ENCODE results near the gene CST9.
"Not testable (repeated sequence)": the region's sequence is repeated elsewhere in the genome, so short reads cannot be mapped to it uniquely, and the experiment has no call there.

The CST9 gene

DNA sequence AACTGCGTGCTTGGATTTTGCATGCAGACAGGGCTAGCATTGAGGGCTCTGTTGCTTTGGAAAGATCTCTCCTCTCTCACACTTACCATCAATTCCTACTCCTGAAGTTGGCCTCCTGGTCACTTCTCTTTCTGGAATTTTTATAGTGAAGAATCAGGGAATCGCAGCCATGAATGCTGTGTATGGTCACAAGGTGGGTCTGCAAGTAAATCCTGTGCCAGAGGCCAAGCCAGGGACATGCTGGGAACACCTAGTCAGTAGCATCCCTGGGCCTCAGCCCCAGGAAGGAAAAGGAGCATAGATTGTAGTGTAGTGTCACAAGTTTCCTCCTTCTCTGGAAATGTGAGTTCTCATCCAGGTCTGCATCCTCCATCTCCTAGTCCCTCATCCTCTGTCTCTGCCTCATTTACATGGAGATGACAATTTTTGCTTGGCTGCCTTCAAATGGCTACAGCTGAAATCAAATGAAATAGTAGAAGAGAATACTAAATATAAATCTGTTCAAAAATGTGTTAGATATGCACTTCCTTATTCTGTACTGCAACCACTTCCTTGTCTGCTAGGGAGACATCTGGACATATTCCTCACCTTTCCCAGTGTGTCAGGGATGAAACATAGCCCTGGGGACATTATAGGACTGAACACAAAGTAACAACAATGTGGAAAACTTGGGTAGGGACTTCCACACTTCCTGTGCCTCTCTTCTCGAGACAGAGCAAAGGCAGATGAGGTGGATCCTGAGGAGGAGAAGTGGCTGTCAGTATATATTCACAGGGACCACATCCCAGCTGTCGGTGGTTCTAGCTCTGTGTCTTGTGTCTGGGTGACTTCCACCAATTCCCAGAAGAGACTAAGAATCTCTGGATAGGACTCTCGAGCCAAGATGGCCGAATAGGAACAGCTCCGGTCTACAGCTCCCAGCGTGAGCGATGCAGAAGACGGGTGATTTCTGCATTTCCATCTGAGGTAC, 17.0 kb downstream of the CST9 start:
- no peak for DNase-seq (ENCODE audit: low read depth in 1 of 2, low spot score in 1 of 2)

DNA sequence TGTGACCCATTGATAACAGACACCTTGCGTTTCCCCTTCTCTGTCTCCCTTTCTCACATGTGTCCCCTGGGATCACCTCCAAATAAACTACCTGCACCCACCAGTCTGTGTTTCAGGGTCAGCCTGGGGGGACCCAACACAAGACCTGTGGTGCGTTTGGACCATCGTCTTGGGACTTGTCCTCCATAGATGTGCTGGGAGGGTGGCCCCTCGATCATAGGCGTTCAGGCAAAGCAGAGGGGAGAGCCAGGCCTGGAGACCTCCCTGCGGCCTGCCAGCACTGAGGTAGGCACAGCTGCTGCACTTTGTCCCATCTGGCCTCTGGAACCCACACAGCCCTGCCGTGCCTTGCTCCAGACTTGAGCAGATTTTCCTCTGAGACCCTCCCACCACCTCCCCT, 18.1 kb downstream of the CST9 start:
- DNase-seq (ENCODE audit: low read depth in 1 of 2, low spot score in 1 of 2) = no peak

DNA sequence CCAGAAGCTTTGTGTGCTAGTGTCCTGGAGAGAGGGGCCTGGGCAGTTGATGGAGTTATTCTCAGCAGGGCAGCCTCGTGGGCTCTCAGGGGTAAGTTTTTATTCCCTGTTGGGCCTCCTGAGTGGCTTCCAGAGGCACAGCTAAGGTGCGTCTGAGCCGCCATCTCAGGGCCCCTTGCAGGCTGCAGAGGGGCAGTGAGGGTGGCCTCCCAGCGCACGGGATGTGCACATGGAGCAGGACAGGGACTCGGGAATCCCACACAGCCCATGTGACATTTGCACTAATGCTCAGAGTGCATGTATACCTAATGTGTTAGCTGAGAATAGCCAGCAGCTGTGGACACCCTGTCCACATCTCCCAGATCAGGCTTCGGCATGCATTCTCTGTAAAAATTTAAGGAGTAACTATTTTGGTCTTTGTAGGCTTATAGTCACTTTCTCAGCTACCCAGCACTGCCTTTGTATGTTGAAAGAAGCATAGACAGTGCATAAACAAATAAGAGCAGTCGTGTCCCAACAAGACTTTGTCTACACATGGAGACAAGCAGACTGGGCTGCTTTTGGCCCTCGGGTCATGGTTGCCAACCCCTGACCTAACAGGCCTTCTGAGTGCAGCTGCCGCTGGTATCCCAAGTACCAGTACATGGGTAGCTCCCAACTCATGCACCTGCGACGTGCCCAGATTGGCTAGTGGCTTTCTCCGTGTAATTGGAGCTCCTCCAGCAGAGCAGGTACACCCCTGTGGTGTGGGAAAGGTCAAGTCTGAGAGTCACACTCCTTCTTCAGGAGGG, 18.8 kb downstream of the CST9 start:
- no peak for DNase-seq (ENCODE audit: low read depth in 1 of 2, low spot score in 1 of 2)

- no peak for DNase-seq (ENCODE audit: low read depth in 1 of 2, low spot score in 1 of 2)
Observed at GRCh38 chr20:23585808-23586734, 19.6 kb downstream of the CST9 start.

GRCh38 chr20:23585449-23585807, 20.3 kb downstream of the CST9 start:
- DNase-seq (ENCODE audit: low read depth in 1 of 2, low spot score in 1 of 2) = no peak

DNA sequence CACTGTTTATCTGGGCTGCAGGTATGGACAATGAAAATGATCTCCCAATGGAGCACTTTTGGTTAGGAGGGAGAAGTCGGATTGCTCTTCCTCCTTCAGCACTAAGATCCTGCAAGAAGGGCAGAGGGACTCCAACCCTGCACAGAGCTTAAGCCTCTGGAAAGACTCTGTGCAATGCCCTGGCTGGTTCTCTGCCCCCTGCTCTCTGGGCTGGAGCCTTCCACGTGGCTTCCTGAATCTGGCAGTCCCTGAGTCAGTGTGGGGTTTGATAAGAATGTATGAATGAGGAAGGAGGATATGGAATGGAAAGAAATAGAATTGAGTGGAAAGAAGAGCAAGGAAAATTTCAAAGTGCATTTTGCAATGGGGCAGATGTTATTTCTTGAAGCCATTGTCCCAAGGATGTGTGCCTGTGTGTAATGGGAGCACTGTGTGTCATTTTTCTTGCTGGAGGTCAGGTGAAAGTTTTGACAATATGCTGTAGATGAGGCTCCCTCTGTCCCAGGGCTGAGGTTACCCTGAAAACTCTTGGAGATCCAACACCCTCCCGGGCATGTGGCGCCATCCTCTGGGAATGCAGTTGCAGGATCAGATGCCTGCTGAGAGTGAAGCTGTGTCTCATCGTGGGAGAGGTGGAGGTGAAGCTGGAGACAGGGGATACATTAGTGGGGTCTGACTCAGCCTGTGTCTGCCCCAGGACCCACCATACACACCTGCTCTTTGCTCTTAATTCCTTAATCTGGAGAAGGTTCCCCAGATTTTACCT, 21.1 kb downstream of the CST9 start:
- DNase-seq (ENCODE audit: low read depth in 1 of 2, low spot score in 1 of 2) = no peak

DNA sequence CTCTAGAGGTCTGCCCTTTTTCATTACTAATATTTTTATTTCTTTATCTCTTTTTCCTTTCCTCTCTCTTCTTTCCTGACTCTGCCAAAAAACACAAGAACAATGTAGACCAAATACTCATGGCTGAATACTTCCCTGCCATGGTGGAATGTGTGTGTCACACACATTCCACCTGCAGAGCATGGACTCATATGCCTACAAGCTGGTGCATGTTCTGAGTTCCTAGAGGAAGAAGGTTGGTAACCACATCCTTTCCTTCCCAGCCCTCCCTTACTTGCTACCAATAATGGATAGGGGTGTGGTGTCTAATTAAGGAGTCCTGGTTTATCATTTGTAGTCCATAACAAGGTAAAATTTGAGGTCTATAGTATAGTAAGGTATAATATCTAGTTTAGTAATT, 22.2 kb downstream of the CST9 start:
- DNase-seq (ENCODE audit: low read depth in 1 of 2, low spot score in 1 of 2) = no peak

- DNase-seq (ENCODE audit: low read depth in 1 of 2, low spot score in 1 of 2) = no peak
Observed at GRCh38 chr20:23582293-23582692, 23.4 kb downstream of the CST9 start.

GRCh38 chr20:23581833-23582232, 23.9 kb downstream of the CST9 start:
- DNase-seq (ENCODE audit: low read depth in 1 of 2, low spot score in 1 of 2) = not testable (repeated sequence)

DNA sequence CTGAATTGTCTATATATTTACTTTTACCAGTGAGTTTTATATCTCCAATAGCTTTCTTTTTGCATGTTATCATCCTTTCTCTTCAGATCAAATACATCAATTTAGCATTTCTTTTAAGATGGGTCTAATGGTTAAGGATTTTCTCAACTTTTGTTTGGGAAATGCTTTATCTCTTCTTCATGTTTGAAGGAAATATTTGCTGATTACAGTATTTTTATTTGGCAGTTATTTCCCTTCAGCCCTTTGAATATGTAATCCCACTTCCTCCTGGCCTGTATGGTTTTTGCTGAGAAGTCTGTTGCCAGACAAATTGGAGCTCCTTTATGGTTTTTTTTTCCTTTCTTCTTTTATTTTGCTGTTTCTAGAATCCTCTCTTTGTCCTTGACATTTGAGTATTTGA, 30.7 kb downstream of the CST9 start:
- DNase-seq (ENCODE audit: low read depth in 1 of 2, low spot score in 1 of 2) = no peak

DNA sequence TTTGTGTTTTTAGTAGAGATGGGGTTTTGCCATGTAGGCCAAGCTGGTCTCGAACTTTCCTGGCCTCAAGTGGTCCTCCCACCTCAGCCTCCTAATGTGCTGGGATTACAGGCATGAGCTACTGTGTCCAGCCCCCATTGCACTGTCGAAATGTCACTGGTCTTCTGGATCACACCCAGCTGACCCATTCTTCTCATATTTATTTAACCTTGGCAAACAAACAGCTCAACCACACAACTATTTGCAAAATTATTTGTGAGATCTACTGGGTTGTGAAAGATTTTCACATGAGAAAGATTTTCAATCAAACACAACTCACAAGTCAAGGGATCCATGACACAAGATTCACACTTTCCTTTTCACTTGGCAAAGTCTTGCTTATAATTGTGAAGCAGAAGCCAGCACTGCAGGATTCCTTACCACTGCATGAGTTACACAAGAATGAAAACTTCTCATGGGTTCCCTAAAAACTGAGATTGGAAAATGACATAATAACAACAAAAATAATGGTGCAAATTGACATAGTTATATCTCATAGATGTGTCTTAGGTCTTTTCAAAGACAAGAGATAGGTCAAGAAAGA, 35.4 kb downstream of the CST9 start:
- no peak for DNase-seq (ENCODE audit: low read depth in 1 of 2, low spot score in 1 of 2)

DNA sequence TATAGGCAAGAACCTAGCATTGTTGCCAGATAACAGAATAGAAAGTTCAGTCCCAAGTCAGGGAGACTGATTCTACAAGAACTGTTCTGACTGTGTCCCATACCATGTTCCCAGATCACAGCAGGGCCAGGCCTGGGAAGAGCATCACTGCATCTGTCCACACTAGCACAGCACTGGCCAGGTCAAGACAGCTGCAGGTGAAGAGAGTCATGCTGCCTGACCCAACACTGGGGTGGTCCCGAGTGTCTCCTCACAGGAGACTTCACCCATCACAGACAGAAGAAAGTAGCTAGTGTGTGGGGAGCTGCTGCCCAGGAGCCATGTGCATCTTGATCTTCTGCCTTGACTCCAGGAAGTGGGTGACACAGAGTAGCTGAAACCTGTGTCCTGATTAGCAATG, 36.1 kb downstream of the CST9 start:
- DNase-seq (ENCODE audit: low read depth in 1 of 2, low spot score in 1 of 2) = no peak

GRCh38 chr20:23568971-23569330, 36.8 kb downstream of the CST9 start:
- DNase-seq (ENCODE audit: low read depth in 1 of 2, low spot score in 1 of 2) = no peak

GRCh38 chr20:23568320-23568970, 37.3 kb downstream of the CST9 start, which contains the start of gene CST9L:
Gene CST9L, minus strand, starts transcription at chr20:23568484. Its CDS starts 34 bp downstream, at chr20:23568450.
- DNase-seq (ENCODE audit: low read depth in 1 of 2, low spot score in 1 of 2) = no peak

GRCh38 chr20:23566199-23566932, 39.4 kb downstream of the CST9 start:
- no peak for DNase-seq (ENCODE audit: low read depth in 1 of 2, low spot score in 1 of 2)

DNA sequence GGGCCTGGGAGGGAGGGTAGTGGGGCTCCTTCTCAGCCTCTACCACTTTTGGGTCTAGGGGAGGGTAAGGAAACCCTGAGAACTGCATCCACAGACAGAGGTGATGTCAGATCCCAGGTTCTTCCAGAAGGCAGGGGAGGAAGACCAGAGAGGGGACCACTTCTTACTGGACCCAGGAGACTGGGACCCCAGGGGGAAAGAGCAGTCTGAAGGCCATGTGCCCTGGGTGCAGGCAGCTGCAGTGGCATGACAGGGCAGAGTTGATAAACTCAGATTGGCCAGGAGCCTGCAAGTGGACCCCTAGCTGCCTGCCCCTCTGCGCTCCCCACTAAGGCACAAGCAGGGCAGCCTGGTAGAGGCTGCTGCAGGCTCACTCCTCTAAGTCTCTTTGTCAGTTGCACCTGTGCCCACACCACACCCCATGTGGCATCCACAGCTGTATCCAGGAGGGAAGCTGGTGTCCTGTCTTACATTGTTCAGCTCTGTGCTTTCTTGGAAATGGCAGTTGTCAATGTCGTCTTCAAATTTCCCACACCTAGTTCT, 40.1 kb downstream of the CST9 start:
- no peak for DNase-seq (ENCODE audit: low read depth in 1 of 2, low spot score in 1 of 2)

DNA sequence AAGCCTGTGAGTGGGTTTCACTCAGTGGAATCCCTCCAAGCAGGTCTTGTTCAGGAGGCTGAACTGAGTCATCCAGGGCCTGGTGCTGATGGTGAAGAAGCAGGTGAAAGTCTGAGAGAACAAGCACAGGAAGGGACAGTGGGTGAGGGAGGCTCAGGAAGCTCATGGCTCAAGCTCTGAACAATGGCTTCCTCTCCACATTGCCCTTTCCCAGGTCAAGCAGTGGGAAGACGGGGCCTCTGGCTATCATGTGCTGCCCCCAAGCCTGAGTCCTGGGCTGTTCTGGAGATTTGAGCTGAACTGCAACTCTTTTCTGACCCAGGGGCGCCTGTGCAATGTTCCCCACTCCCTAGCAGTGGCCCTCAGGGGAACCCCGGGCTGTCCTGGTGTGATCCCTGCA, 40.8 kb downstream of the CST9 start:
- DNase-seq (ENCODE audit: low read depth in 1 of 2, low spot score in 1 of 2) = no peak

GRCh38 chr20:23562721-23563342, 42.9 kb downstream of the CST9 start:
- DNase-seq (ENCODE audit: low read depth in 1 of 2, low spot score in 1 of 2) = no peak

All from activated CD4-positive, alpha-beta T cell treated with anti-CD3 and anti-CD28 coated beads, Interleukin-2, amount 50 U/mL, for 24 hours (primary cell).